ENCODE data around the gene CNTNAP2. TPM values are rescaled to one million over a fixed set of nuclear protein-coding genes. Genes with fewer than 3 reads are reported as not detected.

The CNTNAP2 gene
- total RNA-seq, 2 donors from 2014 or later = not detected

- Mint-ChIP-seq H3K27me3 (no peaks in the 10 kb centered on the region), H3K36me3 (no peaks in the 10 kb centered on the region), H3K9me3 (peaks cover 7% of the 10 kb centered on the region), H3K27ac (no peak overlapping the region), H3K4me1 (ENCODE audit: low read depth in 2 of 2) (no peaks in the 10 kb centered on the region), H3K4me3 (no peak overlapping the region)
- DNase-seq (ENCODE audit: low spot score) = no peak
- no peak for ATAC-seq
Observed at GRCh38 chr7:147607157-147607800, 1490.7 kb downstream of the CNTNAP2 start.

DNA sequence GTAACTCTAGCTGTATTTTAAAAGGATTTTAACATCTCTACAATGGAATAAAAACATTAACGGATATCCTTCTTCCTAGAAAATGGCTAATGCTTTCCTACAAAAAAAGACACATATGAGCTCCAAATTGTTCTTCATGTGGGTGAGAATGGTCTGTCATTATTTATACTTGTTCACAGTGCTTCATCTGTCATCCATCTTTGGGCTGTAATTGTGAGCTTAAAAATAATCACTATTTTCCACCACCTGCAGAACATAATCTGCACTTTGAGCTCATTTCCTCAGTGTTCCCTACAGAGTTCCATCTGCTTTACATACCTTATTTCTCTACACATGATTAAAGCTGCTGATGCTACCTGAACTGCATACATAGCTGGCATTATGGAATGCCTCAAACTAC, 1494.8 kb downstream of the CNTNAP2 start:
- H3K27ac Mint-ChIP-seq = no peak overlapping the region
- DNase-seq (ENCODE audit: low spot score) (no peak), ATAC-seq (no peak)
- H3K4me1 Mint-ChIP-seq (ENCODE audit: low read depth in 2 of 2) = no peaks in the 10 kb centered on the region
- no peak overlapping the region for H3K4me3 Mint-ChIP-seq
- no peaks in the 10 kb centered on the region for H3K36me3 Mint-ChIP-seq
- H3K9me3 Mint-ChIP-seq = peaks cover 13% of the 10 kb centered on the region
- H3K27me3 Mint-ChIP-seq = no peaks in the 10 kb centered on the region

- no peak for ATAC-seq
- no peaks in the 10 kb centered on the region for H3K4me1 Mint-ChIP-seq (ENCODE audit: low read depth in 2 of 2)
- H3K27ac Mint-ChIP-seq = no peak overlapping the region
- H3K36me3 Mint-ChIP-seq = peaks cover 1% of the 10 kb centered on the region
- H3K27me3 Mint-ChIP-seq = no peaks in the 10 kb centered on the region
- H3K4me3 Mint-ChIP-seq = no peak overlapping the region
- H3K9me3 Mint-ChIP-seq = peaks cover 28% of the 10 kb centered on the region
- no peak for DNase-seq (ENCODE audit: low spot score)
Observed at GRCh38 chr7:147635288-147635687, 1518.7 kb downstream of the CNTNAP2 start.

DNA sequence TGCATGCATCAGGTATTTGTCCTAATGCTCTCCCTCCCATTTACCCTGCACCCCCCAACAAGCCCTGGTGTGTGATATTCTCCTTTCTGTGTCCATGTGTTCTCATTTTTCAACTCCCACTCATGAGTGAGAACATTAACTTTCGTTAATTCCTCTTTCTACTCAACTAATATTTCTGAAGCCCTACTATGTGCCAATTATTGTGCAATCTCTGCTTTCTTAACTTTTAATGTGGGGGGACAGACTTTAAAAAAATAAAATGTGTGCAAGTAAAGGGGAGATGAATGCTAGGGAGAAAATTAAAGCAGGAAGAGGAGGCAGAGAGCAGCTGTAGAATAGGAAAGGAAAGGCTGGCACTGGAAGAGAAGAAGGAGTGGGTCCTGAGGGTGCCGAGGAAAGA, 1520.0 kb downstream of the CNTNAP2 start:
- Mint-ChIP-seq H3K4me1 (ENCODE audit: low read depth in 2 of 2) (no peaks in the 10 kb centered on the region), H3K9me3 (peaks cover 29% of the 10 kb centered on the region), H3K27ac (no peak overlapping the region), H3K27me3 (no peaks in the 10 kb centered on the region), H3K4me3 (no peak overlapping the region), H3K36me3 (peaks cover 4% of the 10 kb centered on the region)
- ATAC-seq (no peak), DNase-seq (ENCODE audit: low spot score) (no peak)

DNA sequence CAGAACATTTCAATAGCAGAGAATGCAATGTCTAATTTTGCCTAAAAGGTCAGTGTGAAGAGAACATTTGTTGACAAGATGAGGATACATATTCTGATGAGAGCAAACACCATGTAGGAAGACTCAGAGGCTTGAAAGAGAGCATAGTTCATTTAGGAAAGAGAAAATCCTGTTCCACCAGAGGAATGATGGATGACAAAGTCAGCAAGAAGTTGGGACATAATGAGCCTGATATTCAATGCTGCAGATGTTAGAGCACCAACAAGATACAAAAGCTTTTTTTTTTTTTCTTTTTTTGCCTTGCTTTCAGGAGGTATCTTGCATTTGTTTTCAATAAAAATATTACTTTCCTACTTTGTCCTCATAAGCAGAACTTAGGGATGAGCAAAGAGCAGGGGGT, 1522.0 kb downstream of the CNTNAP2 start:
- DNase-seq (ENCODE audit: low spot score) (no peak), ATAC-seq (no peak)
- Mint-ChIP-seq H3K27ac (no peak overlapping the region), H3K4me1 (ENCODE audit: low read depth in 2 of 2) (no peaks in the 10 kb centered on the region), H3K4me3 (no peak overlapping the region), H3K9me3 (peaks cover 22% of the 10 kb centered on the region), H3K27me3 (no peaks in the 10 kb centered on the region), H3K36me3 (peaks cover 4% of the 10 kb centered on the region)

DNA sequence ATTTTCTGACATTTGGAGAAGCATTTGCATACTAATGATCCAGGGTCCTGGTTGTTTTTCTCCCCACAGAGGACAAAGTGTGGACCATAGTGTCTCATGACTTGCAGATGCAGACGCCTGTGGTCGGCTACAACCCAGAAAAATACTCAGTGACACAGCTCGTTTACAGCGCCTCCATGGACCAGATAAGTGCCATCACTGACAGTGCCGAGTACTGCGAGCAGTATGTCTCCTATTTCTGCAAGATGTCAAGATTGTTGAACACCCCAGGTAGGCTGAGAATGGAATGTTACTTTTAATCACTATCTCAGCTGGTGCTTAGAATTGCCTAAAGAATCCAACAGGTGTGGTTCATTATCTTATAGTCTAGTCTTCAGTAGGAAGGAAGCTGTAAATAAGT, 1522.4 kb downstream of the CNTNAP2 start:
- H3K36me3 Mint-ChIP-seq = peaks cover 4% of the 10 kb centered on the region
- ATAC-seq (no peak), DNase-seq (ENCODE audit: low spot score) (no peak)
- H3K27ac Mint-ChIP-seq = no peak overlapping the region
- H3K27me3 Mint-ChIP-seq = no peaks in the 10 kb centered on the region
- H3K4me1 Mint-ChIP-seq (ENCODE audit: low read depth in 2 of 2) = no peaks in the 10 kb centered on the region
- no peak overlapping the region for H3K4me3 Mint-ChIP-seq
- peaks cover 22% of the 10 kb centered on the region for H3K9me3 Mint-ChIP-seq

- Mint-ChIP-seq H3K27ac (no peak overlapping the region), H3K4me3 (no peak overlapping the region)
Observed at GRCh38 chr7:147639751-147640150, 1523.2 kb downstream of the CNTNAP2 start.

GRCh38 chr7:147640821-147641220, 1524.2 kb downstream of the CNTNAP2 start:
- no peak for ATAC-seq
- DNase-seq (ENCODE audit: low spot score) = no peak
- peaks cover 19% of the 10 kb centered on the region for H3K9me3 Mint-ChIP-seq
- no peaks in the 10 kb centered on the region for H3K4me1 Mint-ChIP-seq (ENCODE audit: low read depth in 2 of 2)
- H3K4me3 Mint-ChIP-seq = no peak overlapping the region
- peaks cover 4% of the 10 kb centered on the region for H3K36me3 Mint-ChIP-seq
- H3K27ac Mint-ChIP-seq = no peak overlapping the region
- no peaks in the 10 kb centered on the region for H3K27me3 Mint-ChIP-seq

More at GRCh38 chr7:147639751-147640150, 1523.2 kb downstream of the CNTNAP2 start:
- ATAC-seq (no peak), DNase-seq (ENCODE audit: low spot score) (no peak)
- Mint-ChIP-seq H3K4me1 (ENCODE audit: low read depth in 2 of 2) (no peaks in the 10 kb centered on the region), H3K27me3 (no peaks in the 10 kb centered on the region), H3K9me3 (peaks cover 21% of the 10 kb centered on the region), H3K36me3 (peaks cover 4% of the 10 kb centered on the region)

- no peak overlapping the region for H3K27ac Mint-ChIP-seq
- H3K4me3 Mint-ChIP-seq = no peak overlapping the region
- peaks cover 8% of the 10 kb centered on the region for H3K36me3 Mint-ChIP-seq
- no peaks in the 10 kb centered on the region for H3K4me1 Mint-ChIP-seq (ENCODE audit: low read depth in 2 of 2)
- no peaks in the 10 kb centered on the region for H3K27me3 Mint-ChIP-seq
- ATAC-seq (no peak), DNase-seq (ENCODE audit: low spot score) (no peak)
- H3K9me3 Mint-ChIP-seq = peaks cover 11% of the 10 kb centered on the region
Observed at GRCh38 chr7:147646568-147646967, 1530.0 kb downstream of the CNTNAP2 start.

GRCh38 chr7:147650991-147651390, 1534.4 kb downstream of the CNTNAP2 start:
- no peaks in the 10 kb centered on the region for H3K27me3 Mint-ChIP-seq
- H3K4me3 Mint-ChIP-seq = no peak overlapping the region
- ATAC-seq = no peak

GRCh38 chr7:147651601-147652000, 1535.0 kb downstream of the CNTNAP2 start:
- Mint-ChIP-seq H3K36me3 (peaks cover 8% of the 10 kb centered on the region), H3K4me3 (no peak overlapping the region), H3K4me1 (ENCODE audit: low read depth in 2 of 2) (no peaks in the 10 kb centered on the region), H3K9me3 (peaks cover 11% of the 10 kb centered on the region), H3K27ac (no peak overlapping the region), H3K27me3 (no peaks in the 10 kb centered on the region)
- ATAC-seq (no peak), DNase-seq (ENCODE audit: low spot score) (no peak)

More at GRCh38 chr7:147650991-147651390, 1534.4 kb downstream of the CNTNAP2 start:
- H3K9me3 Mint-ChIP-seq = peaks cover 11% of the 10 kb centered on the region
- H3K27ac Mint-ChIP-seq = no peak overlapping the region
- H3K4me1 Mint-ChIP-seq (ENCODE audit: low read depth in 2 of 2) = no peaks in the 10 kb centered on the region
- DNase-seq (ENCODE audit: low spot score) = no peak
- peaks cover 8% of the 10 kb centered on the region for H3K36me3 Mint-ChIP-seq

- peaks cover 7% of the 10 kb centered on the region for H3K9me3 Mint-ChIP-seq
- no peak overlapping the region for H3K27ac Mint-ChIP-seq
Observed at GRCh38 chr7:147653456-147653855, 1536.9 kb downstream of the CNTNAP2 start.

DNA sequence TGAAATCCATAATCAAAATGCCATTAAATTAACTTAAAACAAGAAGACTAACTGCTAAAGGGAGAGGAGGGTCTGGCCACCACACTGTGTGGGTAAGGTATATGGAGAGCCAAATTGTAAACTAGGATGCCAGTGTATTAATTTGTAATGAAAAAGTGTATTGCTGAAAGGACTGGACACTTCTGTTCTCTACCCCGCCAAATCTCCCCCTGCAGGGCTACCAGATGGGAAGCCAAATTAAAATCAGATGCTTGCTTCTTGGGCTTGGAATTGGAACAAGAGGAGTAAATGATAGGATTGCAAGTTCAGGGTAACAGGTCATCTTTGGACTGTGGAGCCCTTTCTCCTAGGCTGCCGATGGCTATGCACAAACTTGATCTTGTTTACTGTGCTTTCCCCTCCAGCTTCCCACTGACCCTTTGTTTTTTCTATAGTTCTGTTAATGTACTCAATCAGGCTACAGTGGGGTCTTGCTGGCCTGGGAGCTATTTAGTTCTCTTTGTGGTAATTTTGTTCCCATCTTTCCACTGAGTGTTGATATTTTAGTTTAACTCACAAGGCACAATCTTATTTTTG, 1541.9 kb downstream of the CNTNAP2 start:
- peaks cover 7% of the 10 kb centered on the region for H3K9me3 Mint-ChIP-seq
- no peaks in the 10 kb centered on the region for H3K27me3 Mint-ChIP-seq
- no peak overlapping the region for H3K4me3 Mint-ChIP-seq
- DNase-seq (ENCODE audit: low spot score) = no peak
- no peak overlapping the region for H3K27ac Mint-ChIP-seq
- no peaks in the 10 kb centered on the region for H3K36me3 Mint-ChIP-seq
- no peak for ATAC-seq
- no peaks in the 10 kb centered on the region for H3K4me1 Mint-ChIP-seq (ENCODE audit: low read depth in 2 of 2)

More at GRCh38 chr7:147653456-147653855, 1536.9 kb downstream of the CNTNAP2 start:
- H3K4me3 Mint-ChIP-seq = no peak overlapping the region
- no peaks in the 10 kb centered on the region for H3K36me3 Mint-ChIP-seq
- ATAC-seq (no peak), DNase-seq (ENCODE audit: low spot score) (no peak)
- H3K4me1 Mint-ChIP-seq (ENCODE audit: low read depth in 2 of 2) = no peaks in the 10 kb centered on the region
- no peaks in the 10 kb centered on the region for H3K27me3 Mint-ChIP-seq

DNA sequence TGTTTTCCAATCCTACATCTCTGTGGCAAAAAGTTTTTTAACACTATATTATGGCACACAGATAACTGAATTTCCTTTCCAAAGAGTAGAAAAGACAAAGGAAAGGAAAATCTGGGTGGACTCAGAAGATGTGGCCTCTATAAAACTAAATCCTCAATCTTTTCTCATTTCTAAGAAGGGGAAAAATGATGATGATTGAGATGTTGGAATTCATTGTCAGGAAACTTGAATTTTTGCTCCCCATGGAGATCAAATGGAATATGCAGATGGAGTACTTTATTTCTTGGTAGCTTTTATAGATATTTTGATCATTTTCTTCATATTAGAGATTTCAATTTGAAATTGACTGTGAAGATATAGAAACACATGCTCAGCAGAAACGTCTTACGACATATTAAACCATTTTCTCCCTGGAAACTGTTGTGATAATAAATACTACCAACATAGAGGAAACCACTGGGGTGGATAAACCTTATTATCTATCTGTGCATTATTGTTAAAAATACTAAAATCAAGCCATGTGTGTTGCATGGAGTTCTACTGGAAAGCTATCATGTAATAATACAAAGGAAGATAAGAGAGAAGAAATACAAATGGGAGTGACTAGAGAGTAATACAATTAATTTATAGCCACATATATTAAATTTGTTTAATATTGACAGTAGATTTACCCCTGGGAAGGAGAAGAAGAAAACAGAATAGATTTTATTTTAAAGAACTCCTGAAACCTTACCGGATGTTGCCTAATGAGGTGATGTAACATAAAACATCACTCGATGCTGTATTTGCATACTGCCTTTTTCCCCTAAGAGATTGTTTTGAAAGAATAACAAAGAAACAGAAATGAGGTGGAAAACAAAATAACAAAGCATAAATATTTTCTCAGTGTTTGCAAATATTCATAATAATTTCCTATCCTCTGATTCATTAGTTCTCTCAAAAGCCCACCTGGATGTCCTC, 1542.7 kb downstream of the CNTNAP2 start:
- ATAC-seq (no peak), DNase-seq (ENCODE audit: low spot score) (no peak)
- Mint-ChIP-seq H3K27me3 (no peaks in the 10 kb centered on the region), H3K9me3 (peaks cover 7% of the 10 kb centered on the region), H3K27ac (no peak overlapping the region), H3K4me1 (ENCODE audit: low read depth in 2 of 2) (no peaks in the 10 kb centered on the region), H3K4me3 (no peak overlapping the region), H3K36me3 (no peaks in the 10 kb centered on the region)
